IPS-NIHi11 (cell line): ENCODE data around the gene SH3RF3.

Experiments
- DNase-seq: peaks from one replicate; pipeline ENCODE4 v3.0.0; 2012; ENCODE audit warnings: mixed read lengths, low spot score

The SH3RF3 gene

DNA sequence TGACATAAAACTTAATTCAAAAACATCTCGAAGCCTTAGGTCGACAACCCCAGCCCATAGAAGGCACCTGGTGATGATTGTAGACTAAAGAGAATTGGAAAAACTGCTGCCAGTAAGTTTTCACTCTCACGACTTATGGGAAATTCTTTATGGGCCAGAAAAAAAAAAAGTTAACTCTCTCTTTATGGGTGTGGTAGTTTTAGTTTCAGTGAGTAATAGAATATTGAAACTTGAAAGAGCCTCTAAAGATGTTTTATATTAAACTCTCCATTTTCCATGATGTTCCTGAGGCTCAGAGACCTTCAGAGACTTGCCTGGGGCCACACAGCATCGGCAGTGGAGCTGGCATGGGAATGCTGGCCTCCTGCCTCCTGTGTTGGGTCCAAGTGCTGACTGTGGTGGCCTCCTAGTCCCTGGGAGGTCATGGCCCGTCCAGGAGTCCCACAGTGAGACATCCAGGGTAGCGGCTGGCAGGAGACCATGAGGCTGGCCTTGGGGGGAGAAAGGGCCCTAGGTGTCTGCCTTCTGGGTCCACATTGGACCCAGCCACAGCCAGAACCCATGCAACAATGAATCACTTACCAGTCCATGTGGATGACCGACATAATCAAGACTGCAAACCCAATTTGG, 325.9 kb downstream of the SH3RF3 start:
- DNase-seq = no peak

DNA sequence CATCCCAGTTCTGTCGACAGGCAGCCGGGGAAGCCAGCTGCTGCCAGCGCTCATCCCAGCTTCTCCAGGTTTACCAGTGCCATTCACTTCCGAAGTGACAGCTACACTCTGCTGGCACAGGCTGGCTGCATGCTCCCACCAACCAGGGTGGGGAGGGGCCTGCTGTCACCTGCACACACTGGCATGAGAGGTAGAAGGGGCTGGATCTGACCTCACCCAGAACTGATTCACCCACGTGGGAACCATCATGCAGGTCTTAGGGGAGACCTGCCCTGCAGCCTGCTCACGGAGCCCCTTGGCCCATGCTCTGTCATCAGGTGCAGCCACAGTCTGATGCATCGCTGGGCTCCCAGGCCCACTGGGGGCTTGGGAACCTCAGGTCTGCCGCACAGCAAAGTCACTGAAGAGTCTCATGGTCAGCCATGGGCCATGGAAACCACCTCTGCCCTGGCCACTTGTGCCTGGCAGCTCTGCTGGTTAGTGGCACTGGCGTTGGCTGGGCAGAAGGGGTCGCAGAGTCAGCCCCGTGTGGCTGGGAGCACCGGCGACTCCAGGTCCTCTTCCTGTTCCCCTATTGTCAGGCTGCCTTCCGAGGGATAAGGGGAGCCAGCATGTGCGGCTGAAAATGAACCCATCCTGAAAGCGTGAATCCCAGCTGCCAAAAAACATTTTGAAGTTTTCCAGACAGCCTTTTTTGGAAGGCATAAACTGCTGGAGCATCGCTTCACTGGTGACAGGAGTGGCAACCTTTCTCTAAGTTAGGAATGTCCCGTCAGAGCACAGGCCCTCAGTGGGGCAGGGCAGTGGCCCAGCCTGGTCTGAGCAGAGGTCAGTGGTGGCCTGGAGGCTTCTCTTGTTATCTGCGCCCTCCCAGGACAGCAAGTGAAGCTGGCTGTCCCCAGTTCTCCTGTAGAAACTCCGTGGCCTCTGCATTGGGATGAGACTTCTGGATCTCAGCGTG, 327.0 kb downstream of the SH3RF3 start:
- DNase-seq = no peak

DNA sequence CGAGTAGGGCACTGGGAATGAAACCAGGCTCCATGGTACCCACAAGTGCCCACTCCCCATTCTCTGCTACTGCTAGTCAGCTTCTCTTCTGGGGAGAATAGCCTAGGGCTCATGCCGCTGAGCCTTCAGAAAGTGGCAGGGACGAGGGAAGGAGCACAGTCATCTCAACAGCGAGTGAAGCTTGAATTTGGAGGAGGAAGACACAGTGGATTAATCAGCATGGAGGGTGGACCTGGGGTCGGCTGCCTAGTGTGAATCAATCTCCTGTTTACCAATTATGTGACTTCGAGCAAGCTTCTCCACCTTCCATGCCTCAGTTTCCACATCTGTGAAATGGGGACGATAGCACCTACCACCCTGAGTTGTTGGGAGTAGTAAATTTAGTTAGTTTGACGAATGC, 327.8 kb downstream of the SH3RF3 start:
- no peak for DNase-seq

DNA sequence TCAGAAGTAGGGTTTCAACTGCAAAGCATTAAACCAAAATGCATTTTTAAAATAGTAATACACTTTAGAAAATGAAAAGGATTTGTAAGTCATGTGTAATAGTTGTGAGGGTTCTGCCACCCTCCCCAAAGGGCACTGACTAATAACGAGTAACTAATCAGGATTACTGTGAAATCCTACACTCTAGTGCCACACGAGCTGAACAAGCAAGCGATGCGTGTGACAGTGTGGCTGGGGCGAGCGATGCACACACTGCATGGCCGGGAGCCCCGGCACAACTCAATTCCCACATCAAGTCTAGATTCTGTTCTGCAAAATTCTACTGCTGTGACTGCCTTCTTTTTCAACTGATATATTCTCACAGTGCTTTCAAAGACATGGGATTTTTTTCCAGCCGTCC, 328.4 kb downstream of the SH3RF3 start:
- no peak for DNase-seq

DNA sequence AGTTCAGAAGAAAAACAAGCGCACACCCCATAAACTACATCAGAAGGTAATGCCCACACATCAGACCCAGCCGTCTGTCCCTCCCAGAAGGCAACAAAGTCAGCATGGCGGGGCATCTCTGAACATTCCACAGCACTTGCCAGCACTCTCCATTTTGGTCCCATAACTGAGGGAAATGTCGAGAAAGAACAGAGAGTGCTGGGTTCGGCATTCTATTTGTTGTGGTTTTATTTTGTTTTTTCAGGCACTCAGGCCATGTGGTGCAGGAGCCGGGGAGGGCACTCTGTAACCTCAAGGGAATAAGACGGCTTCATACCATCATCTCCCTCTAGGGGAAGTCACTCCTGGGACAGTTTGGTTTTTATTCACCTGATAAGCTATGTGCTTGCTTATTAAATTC, 328.8 kb downstream of the SH3RF3 start:
- DNase-seq = no peak

DNA sequence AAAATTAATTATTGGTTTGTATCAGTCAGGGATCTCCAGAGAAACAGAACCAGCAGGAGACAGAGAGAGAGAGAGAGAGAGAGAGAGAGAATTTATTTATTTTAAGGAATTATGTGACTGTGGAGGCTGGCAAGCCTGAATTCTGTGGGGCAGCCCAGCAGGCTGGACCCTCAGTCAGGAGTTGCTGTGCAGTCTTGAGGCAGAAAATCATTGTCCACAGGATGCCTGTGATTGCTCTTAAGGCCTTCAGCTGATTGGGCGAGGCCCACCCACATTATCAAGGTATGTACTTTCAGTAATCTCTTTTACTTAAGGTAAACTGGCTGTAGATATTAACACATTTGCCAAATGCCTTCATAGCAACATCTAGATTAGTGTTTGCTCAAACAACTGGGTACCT, 329.5 kb downstream of the SH3RF3 start:
- no peak for DNase-seq

DNA sequence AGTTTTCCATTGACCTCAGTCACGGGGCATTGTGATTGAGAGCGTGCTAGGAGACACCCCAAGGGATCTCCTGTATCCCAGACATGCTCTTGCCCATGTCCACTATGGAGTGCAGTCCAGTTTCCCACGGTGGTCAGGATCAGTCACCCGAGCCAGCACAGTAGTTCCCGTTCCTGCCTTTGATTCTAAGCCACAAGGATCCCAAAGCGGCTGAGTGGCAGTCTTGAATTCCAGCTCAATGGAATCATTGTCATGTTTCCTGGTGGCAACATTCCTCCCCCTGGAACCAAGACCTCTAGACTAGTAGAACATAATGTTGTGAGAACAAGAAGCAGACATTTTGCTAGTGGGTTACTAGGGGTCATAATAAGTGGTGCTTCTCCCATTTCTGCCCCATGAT, 330.5 kb downstream of the SH3RF3 start:
- DNase-seq = no peak

DNA sequence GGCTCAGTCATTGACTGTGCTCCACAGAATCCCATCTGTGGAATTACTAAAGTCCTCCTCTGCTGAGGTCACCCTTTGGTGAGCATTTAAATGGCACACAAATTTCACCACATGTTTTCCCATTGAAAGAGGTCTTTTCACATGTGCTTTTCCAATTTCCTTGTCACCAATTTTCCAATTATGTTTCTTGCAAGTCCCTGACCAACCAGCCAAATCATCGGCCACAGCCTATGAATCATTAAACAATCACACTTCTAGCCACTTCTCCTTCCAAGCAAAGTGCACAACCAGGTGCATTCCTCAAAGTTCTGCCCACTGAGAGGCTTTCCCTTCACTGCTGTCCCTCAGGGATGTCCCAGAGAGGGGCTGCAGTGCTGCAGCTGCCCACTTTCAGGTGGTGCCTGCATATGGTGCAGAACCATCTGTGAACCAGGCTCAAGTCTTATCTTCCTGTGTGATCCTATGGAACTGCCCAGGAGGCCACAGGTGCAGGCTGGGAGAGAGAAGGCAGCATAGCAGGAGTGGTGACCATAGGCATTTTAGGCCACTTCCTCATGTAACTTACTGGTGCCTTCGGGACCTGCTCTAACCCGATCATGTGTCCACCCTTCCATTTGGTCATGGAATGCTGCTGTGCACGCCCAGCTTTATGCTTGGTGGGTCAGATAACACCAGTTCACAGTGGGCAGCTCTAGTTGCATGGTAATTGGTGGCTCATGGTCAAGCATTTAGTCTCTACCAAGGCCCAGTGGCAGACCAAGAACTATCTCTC, 331.7 kb downstream of the SH3RF3 start:
- DNase-seq = no peak

DNA sequence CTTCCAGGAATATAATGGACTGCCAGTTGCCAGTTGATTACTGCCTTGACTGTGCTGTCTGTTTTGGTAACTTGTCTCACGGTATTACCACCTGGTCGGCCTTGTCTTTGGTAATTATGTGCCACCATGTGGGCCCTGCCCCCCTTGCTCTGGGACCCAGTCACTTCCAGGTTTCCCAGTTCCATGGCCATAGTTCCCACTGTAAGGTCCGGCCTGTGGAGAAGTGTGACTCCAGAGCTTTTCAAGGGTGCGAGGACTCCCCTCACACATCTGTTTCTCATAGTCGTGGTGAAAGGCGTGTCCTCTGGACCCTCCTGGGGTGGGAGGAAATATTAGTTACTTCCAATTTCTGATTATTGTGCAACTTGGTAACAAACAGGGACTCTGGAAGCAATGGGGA, 334.2 kb downstream of the SH3RF3 start:
- no peak for DNase-seq

DNA sequence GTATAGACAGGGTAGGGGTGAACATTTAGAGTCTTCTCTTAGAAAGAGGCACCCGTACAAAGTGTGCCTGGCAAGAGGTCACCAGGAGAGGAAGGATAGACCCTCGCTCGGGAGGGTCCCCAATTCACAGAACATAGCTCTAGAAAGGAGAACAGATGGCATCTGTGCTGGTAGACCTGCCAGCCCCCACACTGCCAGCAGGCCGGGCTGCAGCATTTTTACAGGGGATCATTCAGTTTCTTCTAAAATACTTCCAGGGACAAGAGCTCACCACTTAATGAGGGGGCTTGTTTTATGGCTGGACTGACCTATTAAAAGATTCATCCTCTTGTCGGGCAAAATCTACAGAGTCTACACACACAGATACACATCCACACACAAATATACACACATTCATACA, 334.9 kb downstream of the SH3RF3 start:
- DNase-seq = no peak

DNA sequence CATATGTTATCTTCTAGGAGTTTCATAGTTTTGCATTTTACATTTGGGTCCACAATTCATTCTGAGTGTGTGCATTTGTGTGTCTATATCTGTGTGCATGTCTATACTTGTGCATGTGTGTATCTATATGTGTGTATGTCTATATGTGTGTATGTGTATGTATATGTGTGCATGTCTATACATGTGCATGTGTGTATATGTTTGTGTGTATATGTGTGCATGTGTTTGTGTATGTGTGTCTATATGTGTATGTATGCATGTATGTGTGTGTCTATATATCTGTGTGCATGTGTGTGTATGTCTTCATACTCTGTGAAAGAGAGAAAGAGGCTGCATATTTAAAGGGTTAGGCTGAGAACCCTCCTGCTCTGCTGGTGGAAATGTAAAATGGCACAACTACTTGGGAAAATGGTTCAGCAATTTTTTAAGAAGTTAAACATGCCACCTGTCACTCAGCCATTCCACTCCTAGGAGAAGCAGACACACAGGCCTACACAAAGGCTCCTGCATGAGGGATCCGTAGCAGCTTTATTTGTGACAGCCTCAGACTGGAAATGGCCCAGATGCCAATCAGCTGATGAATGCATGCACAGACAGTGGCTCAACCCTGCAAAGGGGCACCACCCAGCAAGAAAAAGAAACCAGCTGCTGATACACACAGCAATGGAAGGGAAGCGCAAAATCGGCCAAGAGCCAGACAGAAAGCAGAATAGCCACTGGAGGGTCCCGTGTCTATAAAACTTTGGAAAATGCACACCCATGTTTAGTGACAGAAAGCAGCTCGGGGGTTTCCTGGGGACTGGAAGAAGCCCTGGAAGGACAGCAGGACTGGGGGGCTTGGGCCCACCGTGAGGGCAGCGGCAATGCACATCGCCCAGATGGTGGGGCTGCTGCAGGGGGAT, 337.9 kb downstream of the SH3RF3 start:
- DNase-seq = no peak

DNA sequence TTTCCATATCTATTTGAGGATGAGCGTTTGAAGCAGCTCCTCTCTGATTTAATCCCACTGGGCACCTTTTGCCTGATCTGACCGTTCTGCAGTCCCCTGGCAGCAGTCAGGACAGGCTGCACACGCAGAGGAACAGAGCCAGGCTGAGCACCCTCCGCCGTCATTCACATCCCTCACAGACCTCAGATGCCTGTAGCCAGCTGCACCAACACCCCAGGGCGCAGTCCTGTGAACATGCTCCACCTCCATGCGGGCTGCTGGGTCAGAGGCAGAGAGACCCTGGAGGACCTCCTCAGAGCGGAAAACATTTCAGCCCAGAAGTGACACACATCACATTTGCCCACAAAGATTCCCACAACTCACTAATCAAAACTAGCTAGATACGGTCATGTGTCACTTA, 338.7 kb downstream of the SH3RF3 start:
- no peak for DNase-seq

DNA sequence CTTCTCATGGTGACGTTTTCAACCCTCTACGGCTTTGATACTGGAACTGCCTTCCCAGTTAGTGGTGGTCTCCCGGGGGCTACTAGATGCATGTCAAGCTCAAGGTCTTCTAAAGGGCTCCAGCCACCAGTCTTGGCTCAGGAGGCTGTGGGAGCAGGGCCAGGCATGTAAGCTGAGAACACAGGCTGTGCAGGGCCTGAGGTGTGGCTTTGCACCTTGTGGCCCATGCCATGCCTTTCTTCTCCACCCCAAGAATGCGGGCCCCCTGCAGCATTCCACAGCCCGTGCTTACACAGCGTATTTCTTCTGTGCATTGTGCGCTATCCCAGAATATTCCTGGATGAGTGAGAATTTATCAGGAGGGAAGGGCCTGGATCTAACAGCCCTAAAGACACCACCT, 339.9 kb downstream of the SH3RF3 start:
- no peak for DNase-seq

DNA sequence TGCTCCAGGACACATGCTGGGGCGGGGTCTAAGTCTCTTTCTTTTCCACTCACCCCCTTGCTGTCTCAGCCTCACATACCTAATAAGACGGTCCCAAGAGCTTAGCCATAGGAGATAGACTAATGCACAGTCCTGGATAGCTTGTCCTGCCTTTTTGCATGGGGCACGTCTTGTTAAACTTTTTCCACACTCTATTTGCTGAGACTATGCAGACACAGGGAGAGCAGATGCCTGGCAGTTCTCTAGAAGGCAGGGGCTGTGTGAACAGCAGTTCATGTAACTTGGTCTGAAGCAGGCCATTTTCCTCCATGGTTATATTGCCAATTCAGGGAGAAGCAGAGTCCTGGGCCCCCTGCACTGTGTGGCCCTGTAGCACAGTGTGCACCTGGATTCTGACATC, 342.7 kb downstream of the SH3RF3 start:
- no peak for DNase-seq

DNA sequence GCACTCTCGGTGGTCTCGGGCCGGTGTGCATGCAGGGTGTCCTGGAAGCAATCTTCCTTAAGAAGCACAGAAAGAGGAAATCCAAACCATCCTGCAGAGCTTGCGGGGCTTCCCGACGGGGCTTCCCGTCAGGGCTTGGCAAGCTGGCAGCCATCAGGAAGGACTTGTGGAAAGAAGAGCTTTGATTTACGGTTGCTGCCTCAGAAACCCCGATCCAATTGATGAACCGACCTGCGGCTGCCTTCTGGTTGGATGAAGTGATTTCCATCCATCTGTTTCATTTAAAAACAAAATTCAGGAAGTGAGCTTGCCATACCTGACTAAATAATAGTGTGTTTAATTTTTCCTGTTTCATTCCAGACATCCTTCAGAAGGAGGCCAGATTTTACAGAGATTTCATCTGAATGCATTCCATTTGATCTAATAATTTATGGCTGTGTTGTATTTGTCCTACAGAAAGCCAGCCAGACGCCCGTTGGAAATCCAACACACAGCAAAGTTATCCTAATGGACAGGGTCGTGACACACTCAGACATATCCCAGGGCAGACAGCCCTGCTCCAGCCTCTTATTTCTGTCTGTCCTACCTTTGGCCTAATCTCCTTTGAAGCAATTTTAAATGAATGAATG, 343.4 kb downstream of the SH3RF3 start:
- no peak for DNase-seq

DNA sequence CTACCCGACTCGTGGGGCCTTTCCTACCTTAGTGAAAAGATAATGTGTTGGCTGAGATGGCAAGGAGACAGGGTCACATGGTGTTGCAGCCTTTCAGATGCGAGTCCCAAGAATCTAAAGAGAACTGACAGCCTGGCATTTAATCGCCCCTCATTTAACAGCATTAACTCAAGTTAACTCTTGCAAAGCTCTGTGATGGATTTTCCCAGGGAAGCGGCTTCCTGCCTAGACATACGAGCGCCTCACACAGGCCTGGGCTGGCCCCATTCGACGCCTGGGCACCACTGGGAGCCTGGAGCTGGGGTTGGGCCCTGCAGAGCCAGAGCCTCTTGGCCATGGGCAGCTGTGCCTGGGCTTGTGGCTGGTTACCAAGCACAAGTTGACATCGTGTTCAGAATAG, 344.0 kb downstream of the SH3RF3 start:
- no peak for DNase-seq

DNA sequence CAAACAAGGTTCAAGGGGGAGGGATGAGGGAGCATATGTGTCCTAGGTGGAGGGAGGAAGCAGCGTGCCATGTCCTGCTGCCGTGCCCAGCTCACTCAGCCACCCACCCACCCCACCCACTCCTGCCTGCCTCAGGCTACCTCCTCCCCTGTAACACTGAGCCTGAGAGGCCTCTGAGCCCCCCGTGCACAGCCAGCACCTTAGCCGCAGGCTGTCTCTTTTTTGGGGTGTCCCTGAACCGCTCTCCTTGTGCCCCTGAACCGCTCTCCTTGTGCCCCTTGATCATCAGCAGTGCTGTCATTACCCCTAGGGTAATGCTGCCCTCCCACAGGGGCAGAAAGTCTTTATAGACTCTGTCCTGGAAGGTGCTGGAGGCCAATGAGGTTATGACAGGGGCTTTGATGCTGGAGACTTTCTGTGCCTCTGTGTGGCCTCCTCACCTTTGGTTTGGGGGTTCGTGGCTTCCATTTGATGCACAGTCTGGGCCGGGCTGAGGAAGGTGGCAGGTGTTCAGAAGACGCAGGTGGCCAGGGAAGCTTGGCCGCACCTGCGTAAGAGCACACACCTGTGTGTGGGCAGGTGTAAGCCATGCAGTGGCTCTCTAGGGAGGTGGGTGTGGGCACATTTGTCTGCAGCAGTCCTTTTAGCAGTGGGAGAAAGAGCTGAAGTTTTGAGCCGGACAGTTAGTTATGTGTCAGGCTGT, 344.8 kb downstream of the SH3RF3 start:
- DNase-seq = no peak

DNA sequence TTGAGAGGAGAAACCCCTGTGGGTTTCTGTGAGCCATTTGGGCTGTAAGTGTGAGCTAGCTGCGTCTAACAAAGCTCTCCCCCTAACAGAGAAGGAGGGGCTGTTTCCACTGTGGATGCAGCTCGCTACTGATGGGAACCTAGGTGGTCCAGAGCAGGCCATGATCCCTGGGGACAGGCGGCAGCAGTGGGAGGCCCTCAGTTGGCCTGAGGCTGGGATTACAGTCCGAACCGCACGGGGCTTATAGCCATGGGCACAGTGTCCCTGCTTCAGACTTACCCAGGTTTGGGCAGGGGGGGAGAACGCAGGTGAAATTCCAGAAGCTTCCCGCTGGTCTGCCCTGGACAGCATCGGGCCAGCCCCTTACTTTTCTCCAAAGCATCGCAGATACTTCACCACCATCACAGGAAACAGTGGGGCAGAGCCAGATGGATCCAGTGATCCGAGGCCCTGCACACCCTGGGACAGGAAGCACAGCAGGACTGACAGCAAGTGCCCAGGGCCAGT, 345.4 kb downstream of the SH3RF3 start:
- no peak for DNase-seq

DNA sequence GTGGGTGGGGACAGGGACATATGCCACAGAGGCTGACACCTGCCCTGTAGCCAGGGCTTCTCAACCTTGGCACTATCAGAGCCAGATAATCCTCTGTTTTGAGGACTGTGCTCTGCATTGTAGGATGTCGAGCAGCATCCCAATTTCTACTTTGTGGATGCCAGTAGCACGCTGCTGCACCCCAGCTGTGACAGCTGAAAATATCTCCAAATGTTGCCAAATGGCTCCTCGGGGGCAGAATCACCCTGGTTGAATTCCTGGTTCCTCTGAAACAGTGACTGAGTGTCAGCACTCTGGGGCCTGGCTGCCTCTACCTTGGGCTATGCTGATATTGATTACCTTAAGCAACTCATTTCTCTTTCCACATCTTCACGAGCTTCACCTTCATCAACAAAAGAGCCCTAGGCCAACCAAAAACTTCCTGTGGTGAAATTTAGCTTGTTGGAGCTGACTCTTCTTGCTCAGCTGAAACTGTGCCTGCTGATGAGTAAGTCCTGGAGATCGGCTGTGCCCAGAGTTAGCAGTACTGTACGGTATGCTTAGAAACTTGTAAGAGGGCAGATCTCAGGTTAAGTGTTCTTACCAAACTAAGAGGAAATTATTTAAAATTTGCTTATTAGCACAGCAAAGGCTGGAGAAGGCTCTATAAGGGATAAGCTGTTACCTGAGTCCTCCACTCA, 346.7 kb downstream of the SH3RF3 start:
- DNase-seq = no peak
